Measurements from ENCODE around the gene KCNH3.

KCNH3 gene

GRCh38 chr12:49582850-49583249 is 44.0 kb downstream of the KCNH3 start:
- 94% methylated on average over 4 of the region's 4 CpGs for WGBS

DNA sequence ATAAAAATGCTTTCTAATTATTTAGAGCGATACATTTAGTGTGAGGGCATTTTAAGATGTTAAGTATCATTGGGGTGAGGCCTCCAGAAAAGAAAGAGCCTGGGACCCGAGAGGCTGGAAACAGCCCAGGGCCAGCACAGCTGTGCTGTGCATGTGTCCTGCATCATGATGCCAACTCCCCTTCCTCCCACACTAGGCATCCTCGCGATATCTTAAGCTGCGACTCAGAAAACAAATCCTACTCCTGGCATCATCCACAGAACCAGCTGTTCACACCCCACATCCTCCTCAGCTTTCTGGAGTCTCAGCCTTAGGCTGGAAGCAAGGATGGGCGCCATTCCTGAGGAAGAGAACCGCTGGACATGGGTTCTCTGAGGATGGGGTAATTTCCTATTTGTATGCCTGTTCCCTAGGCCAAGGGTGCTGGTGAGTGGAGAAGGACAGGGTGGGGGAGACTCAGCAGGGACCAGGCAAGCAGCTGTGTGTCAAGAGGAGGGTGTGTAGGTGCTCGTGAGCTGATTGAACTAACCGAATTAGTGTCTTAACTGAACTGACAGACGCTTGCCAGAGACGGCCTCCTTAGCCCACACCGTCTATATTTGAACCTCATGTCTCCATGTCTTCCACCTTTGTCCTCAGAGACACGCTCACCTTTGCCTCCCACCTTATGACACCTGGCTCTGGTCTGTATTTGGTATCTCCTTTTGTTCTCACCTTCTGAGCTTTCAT is 44.7 kb downstream of the KCNH3 start:
- Histone ChIP-seq H3K27me3 (ENCODE audit: insufficient read depth, low read length) (no peaks in the 10 kb centered on the region), H3K36me3 (ENCODE audit: insufficient read depth, low read length) (peaks cover 8% of the 10 kb centered on the region; the same call in 1 of the 2 replicates), H3K9me3 (ENCODE audit: insufficient read depth, low read depth, low read length) (no peaks in the 10 kb centered on the region), H3K4me3 (ENCODE audit: low read length) (no peak overlapping the region), H3K9ac (ENCODE audit: low read depth, low read length) (no peak overlapping the region), H3K4me1 (ENCODE audit: insufficient read depth, low read length) (no peaks in the 10 kb centered on the region), H3K27ac (ENCODE audit: low read depth, low read length) (no peak overlapping the region)
- WGBS = 92% methylated on average over 13 of the region's 13 CpGs

More at GRCh38 chr12:49582850-49583249, 44.0 kb downstream of the KCNH3 start:
- Histone ChIP-seq H3K27me3 (ENCODE audit: insufficient read depth, low read length) (no peaks in the 10 kb centered on the region), H3K36me3 (ENCODE audit: insufficient read depth, low read length) (peaks cover 8% of the 10 kb centered on the region; the same call in 1 of the 2 replicates), H3K27ac (ENCODE audit: low read depth, low read length) (no peak overlapping the region), H3K4me1 (ENCODE audit: insufficient read depth, low read length) (no peaks in the 10 kb centered on the region), H3K9ac (ENCODE audit: low read depth, low read length) (no peak overlapping the region), H3K4me3 (ENCODE audit: low read length) (no peak overlapping the region), H3K9me3 (ENCODE audit: insufficient read depth, low read depth, low read length) (no peaks in the 10 kb centered on the region)

DNA sequence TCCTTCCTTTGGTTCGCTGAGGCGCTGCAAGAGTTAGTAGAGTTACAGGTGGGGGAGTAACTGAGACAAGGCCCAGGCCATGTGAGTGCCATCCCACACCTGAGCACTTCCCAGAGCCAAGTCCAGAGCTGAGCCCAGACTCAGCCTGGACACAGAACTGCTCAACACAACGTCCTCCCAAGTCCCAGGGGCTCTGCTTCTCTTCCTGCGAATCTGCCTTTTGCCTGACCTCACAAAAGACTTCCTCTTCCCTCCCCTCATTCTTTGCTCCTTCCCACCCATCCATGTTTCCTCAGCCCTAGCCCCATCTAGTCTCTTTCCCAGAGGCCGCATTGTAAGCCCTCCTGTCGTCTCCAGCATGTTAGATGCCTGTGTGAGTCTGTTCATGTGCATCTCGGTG is 45.8 kb downstream of the KCNH3 start:
- H3K36me3 ChIP-seq (ENCODE audit: insufficient read depth, low read length) = peaks cover 8% of the 10 kb centered on the region; the same call in 1 of the 2 replicates
- H3K27me3 ChIP-seq (ENCODE audit: insufficient read depth, low read length) = no peaks in the 10 kb centered on the region
- no peak overlapping the region for H3K4me3 ChIP-seq (ENCODE audit: low read length)
- H3K9me3 ChIP-seq (ENCODE audit: insufficient read depth, low read depth, low read length) = no peaks in the 10 kb centered on the region
- no peak overlapping the region for H3K9ac ChIP-seq (ENCODE audit: low read depth, low read length)
- H3K4me1 ChIP-seq (ENCODE audit: insufficient read depth, low read length) = no peaks in the 10 kb centered on the region
- no peak overlapping the region for H3K27ac ChIP-seq (ENCODE audit: low read depth, low read length)
- 83% methylated on average over 7 of the region's 7 CpGs for WGBS

- Histone ChIP-seq H3K4me1 (ENCODE audit: insufficient read depth, low read length) (no peaks in the 10 kb centered on the region), H3K27me3 (ENCODE audit: insufficient read depth, low read length) (no peaks in the 10 kb centered on the region), H3K36me3 (ENCODE audit: insufficient read depth, low read length) (peaks cover 8% of the 10 kb centered on the region; the same call in 1 of the 2 replicates), H3K4me3 (ENCODE audit: low read length) (no peak overlapping the region), H3K9me3 (ENCODE audit: insufficient read depth, low read depth, low read length) (no peaks in the 10 kb centered on the region), H3K9ac (ENCODE audit: low read depth, low read length) (no peak overlapping the region), H3K27ac (ENCODE audit: low read depth, low read length) (no peak overlapping the region)
- WGBS = 91% methylated on average over 15 of the region's 16 CpGs
Observed at GRCh38 chr12:49585477-49586459, 46.9 kb downstream of the KCNH3 start.

GRCh38 chr12:49587174-49587908 is 48.5 kb downstream of the KCNH3 start:
- WGBS = 95% methylated on average over 11 of the region's 11 CpGs

DNA sequence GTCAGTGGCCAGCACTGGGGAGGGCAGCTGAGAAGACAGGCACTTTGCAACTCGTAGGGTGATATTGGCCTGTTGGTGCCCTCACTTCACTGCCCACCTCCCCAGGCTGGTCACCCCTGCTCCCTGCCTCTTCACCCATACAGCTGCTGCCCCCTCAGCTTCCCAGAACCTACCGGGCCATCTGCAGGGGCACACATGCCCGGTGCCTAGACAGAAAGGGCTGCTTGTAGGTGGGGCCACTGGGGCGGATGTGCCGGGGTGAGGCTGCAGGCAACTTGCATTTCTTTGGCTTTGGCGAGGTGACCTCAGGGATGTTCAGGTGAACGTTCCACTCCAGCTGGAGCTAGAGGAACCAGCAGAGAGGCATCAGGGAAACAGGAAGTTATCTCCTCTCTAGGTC is 49.5 kb downstream of the KCNH3 start:
- 91% methylated on average over 7 of the region's 7 CpGs for WGBS
- H3K4me1 ChIP-seq (ENCODE audit: insufficient read depth, low read length) = no peaks in the 10 kb centered on the region
- H3K9me3 ChIP-seq (ENCODE audit: insufficient read depth, low read depth, low read length) = no peaks in the 10 kb centered on the region
- H3K4me3 ChIP-seq (ENCODE audit: low read length) = no peak overlapping the region
- no peak overlapping the region for H3K27ac ChIP-seq (ENCODE audit: low read depth, low read length)
- no peak overlapping the region for H3K9ac ChIP-seq (ENCODE audit: low read depth, low read length)
- H3K27me3 ChIP-seq (ENCODE audit: insufficient read depth, low read length) = no peaks in the 10 kb centered on the region
- peaks cover 9% of the 10 kb centered on the region; the same call in 1 of the 2 replicates for H3K36me3 ChIP-seq (ENCODE audit: insufficient read depth, low read length)

More at GRCh38 chr12:49587174-49587908, 48.5 kb downstream of the KCNH3 start:
- H3K27me3 ChIP-seq (ENCODE audit: insufficient read depth, low read length) = no peaks in the 10 kb centered on the region
- no peak overlapping the region for H3K4me3 ChIP-seq (ENCODE audit: low read length)
- peaks cover 12% of the 10 kb centered on the region; the same call in 1 of the 2 replicates for H3K36me3 ChIP-seq (ENCODE audit: insufficient read depth, low read length)
- H3K4me1 ChIP-seq (ENCODE audit: insufficient read depth, low read length) = no peaks in the 10 kb centered on the region
- no peak overlapping the region for H3K27ac ChIP-seq (ENCODE audit: low read depth, low read length)
- no peaks in the 10 kb centered on the region for H3K9me3 ChIP-seq (ENCODE audit: insufficient read depth, low read depth, low read length)
- no peak overlapping the region for H3K9ac ChIP-seq (ENCODE audit: low read depth, low read length)

DNA sequence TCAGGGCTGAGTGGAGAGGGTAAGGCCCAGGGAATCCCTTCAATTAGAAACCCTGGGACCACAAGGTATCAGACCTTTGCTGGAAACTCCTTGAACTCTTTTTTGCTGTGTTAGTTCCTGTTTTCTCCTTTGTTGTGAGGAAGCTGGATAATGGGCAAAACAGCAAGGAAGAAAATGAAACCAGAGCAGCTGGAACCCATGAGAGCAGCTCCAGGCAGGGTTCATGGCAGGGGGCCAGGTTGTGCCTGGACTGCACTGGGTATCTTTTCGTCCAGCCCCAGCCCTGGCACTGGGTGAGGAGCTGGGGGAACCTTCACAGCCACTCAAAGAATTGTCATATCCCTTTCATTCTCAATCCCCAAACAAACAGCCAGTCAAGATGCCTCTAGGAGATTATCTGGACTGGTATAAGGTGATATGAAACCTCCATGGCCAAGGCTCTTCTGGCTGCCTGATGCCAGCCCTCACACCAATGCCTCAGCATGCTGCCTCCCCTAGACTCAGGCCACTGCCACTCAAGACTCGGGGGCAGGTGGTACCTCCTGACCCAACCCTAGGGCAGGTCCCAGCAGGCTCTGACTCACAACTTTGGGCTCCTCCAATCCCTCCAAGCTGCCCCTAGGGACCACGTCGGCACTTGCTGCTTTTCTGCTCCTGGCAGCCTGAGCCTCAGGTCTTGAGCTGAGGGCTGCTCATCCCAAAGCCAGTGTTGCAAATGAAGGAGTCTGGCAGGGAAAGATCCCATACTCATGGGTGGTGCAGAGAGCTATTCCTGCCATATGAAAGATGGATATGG is 50.1 kb downstream of the KCNH3 start:
- 87% methylated on average over 4 of the region's 4 CpGs for WGBS
- Histone ChIP-seq H3K4me3 (ENCODE audit: low read length) (no peak overlapping the region), H3K9ac (ENCODE audit: low read depth, low read length) (no peak overlapping the region), H3K27ac (ENCODE audit: low read depth, low read length) (no peak overlapping the region), H3K27me3 (ENCODE audit: insufficient read depth, low read length) (no peaks in the 10 kb centered on the region), H3K36me3 (ENCODE audit: insufficient read depth, low read length) (peaks cover 4% of the 10 kb centered on the region; the same call in 1 of the 2 replicates), H3K9me3 (ENCODE audit: insufficient read depth, low read depth, low read length) (no peaks in the 10 kb centered on the region), H3K4me1 (ENCODE audit: insufficient read depth, low read length) (no peaks in the 10 kb centered on the region)

GRCh38 chr12:49598527-49598926 is 59.7 kb downstream of the KCNH3 start:
- H3K9me3 ChIP-seq (ENCODE audit: insufficient read depth, low read depth, low read length) = no peaks in the 10 kb centered on the region
- 90% methylated on average over 10 of the region's 10 CpGs for WGBS
- H3K4me3 ChIP-seq (ENCODE audit: low read length) = no peak overlapping the region
- H3K27ac ChIP-seq (ENCODE audit: low read depth, low read length) = no peak overlapping the region
- no peaks in the 10 kb centered on the region for H3K27me3 ChIP-seq (ENCODE audit: insufficient read depth, low read length)
- H3K4me1 ChIP-seq (ENCODE audit: insufficient read depth, low read length) = no peaks in the 10 kb centered on the region
- H3K9ac ChIP-seq (ENCODE audit: low read depth, low read length) = no peak overlapping the region
- H3K36me3 ChIP-seq (ENCODE audit: insufficient read depth, low read length) = no peaks in the 10 kb centered on the region

- Histone ChIP-seq H3K9ac (ENCODE audit: low read depth, low read length) (no peak overlapping the region), H3K27me3 (ENCODE audit: insufficient read depth, low read length) (no peaks in the 10 kb centered on the region), H3K9me3 (ENCODE audit: insufficient read depth, low read depth, low read length) (no peaks in the 10 kb centered on the region), H3K27ac (ENCODE audit: low read depth, low read length) (no peak overlapping the region), H3K4me1 (ENCODE audit: insufficient read depth, low read length) (no peaks in the 10 kb centered on the region), H3K36me3 (ENCODE audit: insufficient read depth, low read length) (no peaks in the 10 kb centered on the region), H3K4me3 (ENCODE audit: low read length) (no peak overlapping the region)
- WGBS = 93% methylated on average over 8 of the region's 8 CpGs
Observed at GRCh38 chr12:49599961-49600360, 61.1 kb downstream of the KCNH3 start.

DNA sequence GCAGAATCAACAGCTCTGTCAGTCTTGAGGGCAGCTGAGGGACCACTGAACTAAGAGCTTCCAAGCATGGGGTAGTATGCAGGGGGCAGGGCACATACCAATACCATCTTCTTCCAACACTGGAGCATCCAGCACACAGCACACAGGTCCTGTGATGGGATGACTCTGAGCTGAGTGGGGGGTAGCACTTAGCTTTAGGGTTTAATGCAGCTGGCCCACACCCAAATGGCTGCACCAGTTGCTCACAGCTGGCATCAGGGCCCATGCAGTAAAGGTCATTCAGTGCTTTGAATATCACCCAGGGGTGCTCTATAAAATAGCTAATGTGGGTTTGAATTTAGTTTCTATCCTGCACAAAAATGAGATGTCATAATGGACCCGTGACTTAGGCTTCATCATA is 64.9 kb downstream of the KCNH3 start:
- no peaks in the 10 kb centered on the region for H3K9me3 ChIP-seq (ENCODE audit: insufficient read depth, low read depth, low read length)
- H3K4me1 ChIP-seq (ENCODE audit: insufficient read depth, low read length) = no peaks in the 10 kb centered on the region
- no peak overlapping the region for H3K4me3 ChIP-seq (ENCODE audit: low read length)
- no peak overlapping the region for H3K27ac ChIP-seq (ENCODE audit: low read depth, low read length)
- 88% methylated on average over 1 of the region's 1 CpG for WGBS
- no peaks in the 10 kb centered on the region for H3K27me3 ChIP-seq (ENCODE audit: insufficient read depth, low read length)
- no peaks in the 10 kb centered on the region for H3K36me3 ChIP-seq (ENCODE audit: insufficient read depth, low read length)
- H3K9ac ChIP-seq (ENCODE audit: low read depth, low read length) = no peak overlapping the region

Data from HUES64 (cell line).